HepG2 (cell line): ENCODE data around the gene MAST1. TPM values are rescaled to one million over a fixed set of nuclear protein-coding genes. Genes with fewer than 3 reads are reported as not detected.

Experiments used
- BCL6 ChIP-seq: IDR thresholded peaks from 2 replicates; pipeline ENCODE4 v1.6.1; 2016; ENCODE audit warnings: missing genetic modification reagents, missing compliant biosample characterization
- CCAR2 ChIP-seq: fragments of 200-400 bp; formaldehyde crosslinking; optimal IDR thresholded peaks from 2 replicates; pipeline ENCODE3; 2018; ENCODE audit warnings: low read depth, mild to moderate bottlenecking, low read length, moderate library complexity
- CREB1 ChIP-seq, 2 experiments: fragments of 450-650 bp in 1 of 2; IDR thresholded peaks; 2 replicates each; pipeline ENCODE4 v1.6.1; 2016 to 2017; ENCODE audit warnings: control low read depth in 1 of 2, mild to moderate bottlenecking in 1 of 2, missing compliant biosample characterization in 1 of 2, missing genetic modification characterization in 1 of 2
- DPF2 ChIP-seq: sonication (generic); formaldehyde crosslinking; IDR thresholded peaks from 2 replicates; pipeline ENCODE4 v1.4.0; 2020; ENCODE audit warnings: mild to moderate bottlenecking, low read depth, missing genetic modification reagents, borderline replicate concordance
- KDM5B ChIP-seq: sonication (generic); formaldehyde crosslinking; IDR thresholded peaks from 2 replicates; pipeline ENCODE4 v1.4.0; 2020; ENCODE audit warnings: missing genetic modification reagents, mild to moderate bottlenecking, borderline replicate concordance
- MAF1 ChIP-seq: sonication (generic); formaldehyde crosslinking; IDR thresholded peaks from 2 replicates; pipeline ENCODE4 v1.5.0; 2020; ENCODE audit warnings: missing genetic modification reagents, borderline replicate concordance
- PLRG1 ChIP-seq: fragments of 450-650 bp; conservative IDR thresholded peaks from 2 replicates; pipeline ENCODE4 v1.6.1; 2016
- PRPF4 ChIP-seq: fragments of 200-400 bp; formaldehyde crosslinking; IDR thresholded peaks from 2 replicates; pipeline ENCODE4 v1.6.1; 2016; ENCODE audit warnings: low read length, low read depth; ENCODE audit not compliant: poor library complexity, severe bottlenecking
- SNAPC5 ChIP-seq: sonication (generic); formaldehyde crosslinking; IDR thresholded peaks from 2 replicates; pipeline ENCODE4 v1.8.1; 2023; ENCODE audit warnings: mild to moderate bottlenecking, missing genetic modification reagents, borderline replicate concordance
- TFE3 ChIP-seq: IDR thresholded peaks from 2 replicates; pipeline ENCODE4 v1.6.1; 2016
- ZBTB7A ChIP-seq: sonication (generic); formaldehyde crosslinking; IDR thresholded peaks from 2 replicates; pipeline ENCODE4 v1.8.0; 2022; ENCODE audit warnings: mild to moderate bottlenecking, missing genetic modification reagents
- ZFP36L1 ChIP-seq: sonication (generic); formaldehyde crosslinking; IDR thresholded peaks from 2 replicates; pipeline ENCODE4 v1.8.0; 2022; ENCODE audit warnings: mild to moderate bottlenecking, missing genetic modification reagents, moderate library complexity
- ZFP37 ChIP-seq: sonication (generic); formaldehyde crosslinking; IDR thresholded peaks from 2 replicates; pipeline ENCODE4 v1.4.0; 2020; ENCODE audit warnings: missing genetic modification reagents, borderline replicate concordance
- ZFP90 ChIP-seq: sonication (generic); formaldehyde crosslinking; IDR thresholded peaks from 2 replicates; pipeline ENCODE4 v1.8.0; 2022; ENCODE audit warnings: missing genetic modification reagents, mild to moderate bottlenecking, inconsistent platforms, borderline replicate concordance
- ZNF646 ChIP-seq: sonication (generic); formaldehyde crosslinking; IDR thresholded peaks from 2 replicates; pipeline ENCODE4 v1.9.0; 2021; ENCODE audit warnings: mild to moderate bottlenecking, missing genetic modification reagents
- ZNF800 ChIP-seq: sonication (generic); formaldehyde crosslinking; IDR thresholded peaks from 2 replicates; pipeline ENCODE4 v1.4.0; 2020; ENCODE audit warnings: missing genetic modification reagents
- ZSCAN22 ChIP-seq: sonication (generic); formaldehyde crosslinking; IDR thresholded peaks from 2 replicates; pipeline ENCODE4 v1.4.0; 2020; ENCODE audit warnings: mild to moderate bottlenecking, missing genetic modification reagents
- polyA plus RNA-seq, 8 experiments: library from polyadenylated mRNA; depleted of rRNA in 3 of 8; stranded (reverse) in 7 of 8; unstranded in 1 of 8; fragments of >200 nt; fragmentation: Illumina TruSeq in 4 of 8; extraction: Trizol in 4 of 8; gene quantifications; 2 replicates each; pipeline versions ENCODE4 v1.2.1 to v1.2.3, GENCODE V29; 2011 to 2016; ENCODE audit warnings: low read depth in 4 of 8, missing spikeins in 1 of 8, mixed read lengths in 1 of 8; ENCODE audit not compliant: insufficient read depth in 1 of 8
- total RNA-seq, 5 experiments: library from RNA; depleted of rRNA; stranded (reverse); fragments of >200 nt; fragmentation: Illumina TruSeq; extraction: Trizol; gene quantifications; 2 replicates each; pipeline ENCODE4 v1.2.3, GENCODE V29; 2016; ENCODE audit warnings: low read depth in 1 of 5

MAST1 gene
- total and polyA plus RNA-seq, 2 of the 13 experiments (the other 11 are each of a cell fraction or from before 2014, with no cell fraction given): 0.73 to 4.7 TPM

DNA sequence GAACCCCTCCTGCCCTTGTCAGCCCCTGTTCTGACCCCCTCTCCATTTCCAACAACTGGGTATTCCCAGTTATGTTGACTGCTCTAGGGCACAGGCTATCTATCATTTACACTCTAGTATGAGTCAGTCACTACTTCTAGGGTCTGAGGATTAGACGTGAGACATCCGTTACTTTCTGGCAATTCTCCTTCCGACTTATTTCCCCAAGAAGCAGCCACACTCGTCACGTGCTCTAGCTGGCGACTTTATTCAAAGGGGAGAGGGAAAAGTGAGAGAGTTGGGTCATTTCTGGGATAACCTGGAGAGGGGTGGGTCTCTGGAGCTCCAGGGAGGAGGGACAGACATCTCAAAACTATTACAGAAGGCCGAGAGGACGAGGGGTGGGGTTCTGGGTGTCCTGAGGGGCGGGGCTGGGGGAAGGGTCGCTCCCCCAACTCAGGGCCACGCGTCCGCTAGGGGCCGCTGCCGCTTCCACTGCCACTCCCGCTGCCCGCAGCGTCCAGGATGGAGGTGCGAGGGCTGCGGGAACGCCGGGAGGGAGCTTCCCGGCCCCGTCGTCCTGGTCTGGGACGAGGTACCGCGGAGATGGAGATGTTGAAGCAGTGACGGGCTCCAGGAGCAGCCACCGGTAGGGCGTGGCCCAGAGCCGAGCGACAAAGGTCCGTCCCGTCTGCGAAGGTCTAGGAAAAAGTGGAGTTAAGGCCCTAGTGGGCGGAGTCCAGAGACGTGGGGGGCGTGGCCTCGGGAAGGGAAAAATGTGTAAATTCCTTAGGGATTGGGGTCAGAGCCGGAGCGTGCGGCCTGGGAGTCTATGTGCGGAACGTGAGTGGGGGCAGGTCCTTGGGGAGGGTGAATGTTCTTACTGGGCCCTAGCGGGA is 12.8 kb upstream of the MAST1 start (continued):
- no peak for TF ChIP-seq CREB1 (IDR thresholded peaks at IDR 0.05)
- TF ChIP-seq CREB1 (CRISPR knock-in tag; IDR thresholded peaks at IDR 0.05): no peak; the same call in 1 of the 2 replicates
- 0 out of 2 replicates have a peak, but pooled peaks have one; percentile 35 for TF ChIP-seq TFE3
- TF ChIP-seq PRPF4: no peak
- TF ChIP-seq ZSCAN22 (CRISPR knock-in tag): no peak
- TF ChIP-seq CCAR2: no peak
- no peak for TF ChIP-seq SNAPC5 (CRISPR knock-in tag)
- TF ChIP-seq KDM5B (CRISPR knock-in tag): peak; percentile 57; the same call in 1 of the 2 replicates
- TF ChIP-seq ZFP90 (CRISPR knock-in tag): no peak
- no peak for TF ChIP-seq DPF2
- no peak for TF ChIP-seq ZNF800 (CRISPR knock-in tag)
- TF ChIP-seq MAF1 (CRISPR knock-in tag): no peak
- TF ChIP-seq PLRG1: no peak
- no peak for TF ChIP-seq ZBTB7A (CRISPR knock-in tag)
- TF ChIP-seq ZNF646 (CRISPR knock-in tag): no peak
- no peak for TF ChIP-seq ZFP36L1 (CRISPR knock-in tag)
- TF ChIP-seq BCL6 (CRISPR knock-in tag): 0 out of 2 replicates have a peak, but pooled peaks have one; percentile 10
- no peak for TF ChIP-seq ZFP37 (CRISPR knock-in tag)
